Stimulated activated CD8-positive, alpha-beta memory T cell treated with anti-CD3 and anti-CD28 coated beads, Interleukin-4, amount 100 ng/mL, for 48 hours (primary cell): ENCODE results near the gene CFAP20.

ENCODE experiments used
- DNase-seq: peaks from one replicate; pipeline ENCODE4 v3.0.0-alpha.2; 2020

The CFAP20 gene

GRCh38 chr16:58129097-58129936 lies at the start of gene CFAP20:
Gene CFAP20 (minus strand): TSS chr16:58129381. CDS start chr16:58129115, 266 bp downstream.
- peak; percentile 98 for DNase-seq

GRCh38 chr16:58177353-58177710 lies 48.2 kb upstream of the CFAP20 start:
- no peak for DNase-seq

GRCh38 chr16:58176608-58177352 lies 47.6 kb upstream of the CFAP20 start:
- no peak for DNase-seq

- no peak for DNase-seq
Measured at GRCh38 chr16:58170223-58170622, 41.0 kb upstream of the CFAP20 start.

GRCh38 chr16:58160855-58161254 lies 31.7 kb upstream of the CFAP20 start:
- no peak for DNase-seq

GRCh38 chr16:58158725-58159124 lies 29.5 kb upstream of the CFAP20 start:
- no peak for DNase-seq

- DNase-seq = no peak
Measured at GRCh38 chr16:58157951-58158540, 28.9 kb upstream of the CFAP20 start.

GRCh38 chr16:58157239-58157638 lies 28.1 kb upstream of the CFAP20 start:
- no peak for DNase-seq

GRCh38 chr16:58155839-58156238 lies 26.7 kb upstream of the CFAP20 start:
- DNase-seq = no peak

GRCh38 chr16:58154345-58154744 lies 25.2 kb upstream of the CFAP20 start:
- no peak for DNase-seq

- no peak for DNase-seq
Measured at GRCh38 chr16:58152246-58152868, 23.2 kb upstream of the CFAP20 start.

GRCh38 chr16:58148526-58148925 lies 19.3 kb upstream of the CFAP20 start:
- DNase-seq = no peak

- no peak for DNase-seq
Measured at GRCh38 chr16:58148099-58148498, 18.9 kb upstream of the CFAP20 start.

GRCh38 chr16:58138852-58139251 lies 9.7 kb upstream of the CFAP20 start:
- no peak for DNase-seq

GRCh38 chr16:58137581-58137980 lies 8.4 kb upstream of the CFAP20 start:
- DNase-seq = no peak

GRCh38 chr16:58128711-58129096 lies 477 bp downstream of the CFAP20 start:
- DNase-seq = no peak

- no peak for DNase-seq
Measured at GRCh38 chr16:58128181-58128631, 975 bp downstream of the CFAP20 start.

GRCh38 chr16:58127634-58128033 lies 1.5 kb downstream of the CFAP20 start:
- no peak for DNase-seq

GRCh38 chr16:58127033-58127556 lies 2.1 kb downstream of the CFAP20 start:
- DNase-seq = no peak

GRCh38 chr16:58126451-58126961 lies 2.7 kb downstream of the CFAP20 start:
- DNase-seq = no peak

- DNase-seq = no peak
Measured at GRCh38 chr16:58125781-58126335, 3.3 kb downstream of the CFAP20 start.

GRCh38 chr16:58125041-58125440 lies 4.1 kb downstream of the CFAP20 start:
- DNase-seq = no peak

- DNase-seq = no peak
Measured at GRCh38 chr16:58124601-58124915, 4.6 kb downstream of the CFAP20 start.
